ENCODE data around the gene DACT3. TPM values are rescaled to one million over a fixed set of nuclear protein-coding genes. Genes with fewer than 3 reads are reported as not detected.
A peak's percentile ranks its signal among the peaks of the same experiment; 100 is the strongest.

DACT3 gene
- total RNA-seq, 4 donors from 2014 or later: 1.7 to 3.2 (median 2.7) TPM

DNA sequence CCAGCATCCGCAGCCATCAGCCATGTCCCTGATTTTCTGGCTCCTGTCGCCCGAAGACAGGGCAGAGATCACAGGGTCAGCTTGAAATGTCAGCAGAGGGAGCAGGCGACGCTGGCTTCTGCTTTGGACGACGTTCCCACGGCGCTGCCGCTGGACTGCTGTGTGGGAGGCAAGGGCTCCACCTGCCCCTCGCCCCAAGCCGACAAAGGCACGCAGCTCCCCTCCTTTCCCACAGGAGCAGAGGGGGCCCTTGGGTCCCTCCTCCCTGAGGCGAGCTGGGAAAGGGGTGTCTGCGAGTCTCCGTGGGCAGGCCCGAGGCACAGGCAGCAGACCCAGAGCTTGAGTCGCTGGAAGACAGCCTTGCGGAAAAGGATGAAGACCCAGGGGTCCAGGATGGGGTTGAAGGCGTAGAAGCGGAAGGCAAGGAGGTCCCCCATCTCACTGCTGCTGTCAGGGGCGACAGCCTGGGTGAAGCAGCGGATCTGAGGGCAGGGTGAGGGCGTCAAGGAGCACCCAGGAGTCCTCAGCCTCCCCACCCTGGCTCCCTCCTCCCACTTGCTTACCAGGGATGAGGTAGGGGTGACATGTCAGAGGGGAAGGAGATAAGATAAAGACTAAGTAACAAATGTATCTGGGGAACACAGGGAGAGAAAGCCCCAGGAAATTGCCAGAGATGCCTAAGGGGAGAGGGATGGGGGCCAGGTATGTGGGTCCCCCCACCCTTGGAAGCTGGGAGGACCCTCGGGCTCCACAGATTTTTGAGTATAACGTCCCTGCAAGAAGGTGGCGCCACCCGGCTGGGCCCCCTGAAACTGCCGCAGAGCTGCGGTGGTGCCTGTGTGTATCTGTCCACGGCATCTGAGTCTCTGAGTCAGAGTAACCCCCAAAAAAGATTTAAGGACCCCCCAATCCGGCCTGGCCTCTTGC, 39.5 kb downstream of the DACT3 start:
- Histone ChIP-seq H3K4me3 (replicated peaks in 1 of 3) (no peak overlapping the region), H3K9me3 (no peaks in the 10 kb centered on the region), H3K27me3 (no peaks in the 10 kb centered on the region), H3K27ac (peak overlapping the region in 2 of 3 donors; percentile 17 to 36), H3K36me3 (no peaks in the 10 kb centered on the region), H3K4me1 (peaks cover 0 to 23% of the 10 kb centered on the region in 2 donors)
- intact Hi-C loops (cut with DNase I): no loop called here
- WGBS, 2 donors: 69 to 71% methylated on average over 21 to 32 of the region's 32 CpGs
- DNase-seq: no peak
- TF ChIP-seq, protein P1, sequence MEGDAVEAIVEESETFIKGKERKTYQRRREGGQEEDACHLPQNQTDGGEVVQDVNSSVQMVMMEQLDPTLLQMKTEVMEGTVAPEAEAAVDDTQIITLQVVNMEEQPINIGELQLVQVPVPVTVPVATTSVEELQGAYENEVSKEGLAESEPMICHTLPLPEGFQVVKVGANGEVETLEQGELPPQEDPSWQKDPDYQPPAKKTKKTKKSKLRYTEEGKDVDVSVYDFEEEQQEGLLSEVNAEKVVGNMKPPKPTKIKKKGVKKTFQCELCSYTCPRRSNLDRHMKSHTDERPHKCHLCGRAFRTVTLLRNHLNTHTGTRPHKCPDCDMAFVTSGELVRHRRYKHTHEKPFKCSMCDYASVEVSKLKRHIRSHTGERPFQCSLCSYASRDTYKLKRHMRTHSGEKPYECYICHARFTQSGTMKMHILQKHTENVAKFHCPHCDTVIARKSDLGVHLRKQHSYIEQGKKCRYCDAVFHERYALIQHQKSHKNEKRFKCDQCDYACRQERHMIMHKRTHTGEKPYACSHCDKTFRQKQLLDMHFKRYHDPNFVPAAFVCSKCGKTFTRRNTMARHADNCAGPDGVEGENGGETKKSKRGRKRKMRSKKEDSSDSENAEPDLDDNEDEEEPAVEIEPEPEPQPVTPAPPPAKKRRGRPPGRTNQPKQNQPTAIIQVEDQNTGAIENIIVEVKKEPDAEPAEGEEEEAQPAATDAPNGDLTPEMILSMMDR (IDR thresholded peaks at IDR 0.05): no peak
- TF ChIP-seq POLR2A (IDR thresholded peaks at IDR 0.05): no peak

DNA sequence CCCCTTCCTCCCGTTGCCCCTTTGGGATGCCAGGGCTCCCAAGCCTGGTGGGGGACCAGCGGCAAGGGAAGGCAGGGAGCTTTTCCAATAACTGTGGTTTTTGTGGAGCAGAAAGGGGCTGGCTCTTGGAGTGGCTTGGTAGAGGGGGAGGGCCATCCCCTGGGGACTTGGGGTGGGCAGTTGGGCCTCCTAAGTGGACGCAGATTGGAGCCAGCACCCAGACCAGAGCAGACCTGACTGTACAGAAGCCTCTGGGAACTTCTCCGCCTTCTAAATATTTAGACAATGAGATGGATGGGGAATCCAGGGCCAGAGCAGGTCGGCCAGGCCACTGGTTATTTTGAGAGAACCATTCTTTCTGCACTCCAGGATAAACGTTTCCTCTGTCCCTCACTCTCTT, 40.3 kb downstream of the DACT3 start:
- Histone ChIP-seq H3K27me3 (no peaks in the 10 kb centered on the region), H3K4me1 (peaks cover 0 to 16% of the 10 kb centered on the region in 2 donors), H3K9me3 (no peaks in the 10 kb centered on the region), H3K4me3 (replicated peaks in 1 of 3) (no peak overlapping the region), H3K36me3 (no peaks in the 10 kb centered on the region), H3K27ac (peak overlapping the region in 1 of 3 donors; percentile 36)
- no peak for TF ChIP-seq POLR2A (IDR thresholded peaks at IDR 0.05)
- TF ChIP-seq, protein P1 (IDR thresholded peaks at IDR 0.05): no peak
- WGBS, 2 donors: 14 to 51% methylated on average over 4 to 6 of the region's 6 CpGs
- no peak for DNase-seq
- intact Hi-C loops (cut with DNase I): no loop called here

DNA sequence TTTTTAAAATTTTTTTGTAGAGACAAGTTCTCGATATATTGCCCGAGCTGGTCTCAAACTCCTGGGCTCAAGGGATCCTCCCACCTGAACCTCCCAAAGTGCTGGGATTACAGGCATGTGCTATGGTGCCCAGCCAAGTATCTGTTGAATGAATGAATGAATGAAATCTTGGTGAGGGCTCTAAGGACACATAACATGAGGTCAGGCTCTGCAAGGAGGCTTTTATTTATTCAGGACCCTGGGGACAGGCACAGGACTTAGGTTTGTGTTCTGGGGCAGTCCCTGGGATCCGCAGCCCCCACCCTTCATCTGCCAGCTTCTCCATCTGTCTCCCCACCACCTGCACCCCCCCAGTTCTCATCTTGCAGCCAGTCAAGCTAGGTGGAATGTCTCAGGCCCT, 40.7 kb downstream of the DACT3 start:
- intact Hi-C loops (cut with DNase I): no loop called here
- Histone ChIP-seq H3K4me1 (peaks cover 0 to 11% of the 10 kb centered on the region in 2 donors), H3K27ac (no peak overlapping the region), H3K27me3 (no peaks in the 10 kb centered on the region), H3K9me3 (no peaks in the 10 kb centered on the region), H3K36me3 (no peaks in the 10 kb centered on the region), H3K4me3 (replicated peaks in 1 of 3) (no peak overlapping the region)
- TF ChIP-seq, protein P1 (IDR thresholded peaks at IDR 0.05): no peak
- no peak for TF ChIP-seq POLR2A (IDR thresholded peaks at IDR 0.05)
- no peak for DNase-seq
- 84 to 93% methylated on average over 3 of the region's 3 CpGs for WGBS, 2 donors

DNA sequence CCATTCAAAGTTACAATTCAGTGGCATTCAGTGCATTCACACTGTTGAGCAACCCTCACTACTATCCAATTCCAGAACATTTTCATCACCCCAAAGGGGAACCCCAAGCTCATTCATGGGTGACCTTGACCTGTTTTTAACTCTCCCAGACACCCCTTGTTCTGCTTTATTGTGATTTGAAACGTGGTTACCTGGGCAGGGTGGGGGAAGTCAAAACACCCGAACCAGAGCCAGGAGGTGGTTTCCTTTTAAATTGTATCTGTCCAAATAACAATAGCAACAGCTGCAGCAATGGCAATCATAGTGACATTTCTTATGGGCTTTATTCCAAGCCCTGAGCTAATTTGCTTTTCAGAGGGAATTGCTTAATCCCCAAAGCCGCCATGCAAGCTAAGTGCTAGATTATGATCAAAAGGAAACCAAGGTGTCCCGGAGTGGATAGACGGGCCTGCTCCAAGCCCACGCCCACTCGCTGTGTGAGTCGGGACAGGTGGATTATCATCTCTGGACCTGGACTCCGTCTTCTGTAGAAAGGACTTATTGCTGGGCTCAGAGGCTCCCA, 42.2 kb downstream of the DACT3 start:
- intact Hi-C loops (cut with DNase I): loop anchor here (5.0 to 10.0 kb wide), 2 partner anchors 44 to 116 kb away; partner anchors contain the start of gene DACT3
- no peak for DNase-seq
- 51 to 61% methylated on average over 9 of the region's 9 CpGs for WGBS, 2 donors

More for the DNA sequence above, 42.2 kb downstream of the DACT3 start:
- H3K36me3 ChIP-seq: no peaks in the 10 kb centered on the region
- peaks cover 0 to 17% of the 10 kb centered on the region in 2 donors for H3K4me1 ChIP-seq
- H3K9me3 ChIP-seq: no peaks in the 10 kb centered on the region
- H3K4me3 ChIP-seq (replicated peaks in 1 of 3): no peak overlapping the region
- no peak overlapping the region for H3K27ac ChIP-seq
- TF ChIP-seq, protein P1 (IDR thresholded peaks at IDR 0.05): no peak
- no peak for TF ChIP-seq POLR2A (IDR thresholded peaks at IDR 0.05)
- H3K27me3 ChIP-seq: no peaks in the 10 kb centered on the region

Measured in thyroid gland (tissue), 4 donors.